HG03521 (cell line): Measurements from ENCODE around the gene PTPRF.

Experiments used
- ATAC-seq: cut with Tn5 transposase; IDR thresholded peaks from one replicate; pipeline ENCODE4 v1.9.1; 2021; ENCODE audit warnings: mild to moderate bottlenecking, moderate library complexity; ENCODE audit not compliant: unreplicated experiment

Gene PTPRF

DNA sequence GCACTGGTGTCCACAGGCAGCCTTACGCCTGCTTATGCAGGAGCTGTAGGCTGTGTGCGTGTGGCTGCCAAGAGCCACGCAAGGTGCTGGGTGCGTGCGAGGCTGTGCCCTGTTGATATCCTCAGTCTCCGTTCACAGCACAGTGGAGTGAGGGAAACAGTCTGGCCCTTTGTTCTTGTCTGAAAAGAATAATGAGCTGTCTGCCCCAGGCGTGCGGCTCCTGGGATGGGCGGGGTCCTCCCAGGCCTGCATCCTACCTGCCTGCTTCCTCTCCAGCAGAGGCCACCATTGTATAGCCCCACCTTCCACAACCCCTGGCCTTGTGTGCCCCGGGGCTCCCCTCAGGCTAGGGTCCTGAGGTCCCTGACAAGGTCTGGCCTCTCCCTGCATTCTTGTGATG, 72.3 kb downstream of the PTPRF start:
- ATAC-seq = no peak

DNA sequence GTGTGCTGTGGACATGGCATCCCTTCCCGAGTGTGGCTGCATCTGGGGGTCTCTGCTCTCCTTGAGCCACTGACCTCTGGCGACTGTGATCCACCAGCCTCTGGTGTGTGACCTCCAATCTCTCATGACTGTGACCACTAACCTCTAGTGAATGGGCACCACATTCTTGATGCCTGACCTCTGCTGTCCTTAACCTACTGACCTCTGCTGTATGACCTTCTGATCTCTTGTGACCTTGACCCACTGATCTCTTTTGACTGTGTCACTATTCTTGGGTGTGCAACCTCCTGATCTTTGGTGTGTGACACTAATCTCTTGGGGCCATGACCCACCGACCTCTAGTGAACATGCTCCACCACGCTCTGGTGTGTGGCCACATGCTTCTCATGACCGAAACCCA, 73.5 kb downstream of the PTPRF start:
- ATAC-seq = no peak

DNA sequence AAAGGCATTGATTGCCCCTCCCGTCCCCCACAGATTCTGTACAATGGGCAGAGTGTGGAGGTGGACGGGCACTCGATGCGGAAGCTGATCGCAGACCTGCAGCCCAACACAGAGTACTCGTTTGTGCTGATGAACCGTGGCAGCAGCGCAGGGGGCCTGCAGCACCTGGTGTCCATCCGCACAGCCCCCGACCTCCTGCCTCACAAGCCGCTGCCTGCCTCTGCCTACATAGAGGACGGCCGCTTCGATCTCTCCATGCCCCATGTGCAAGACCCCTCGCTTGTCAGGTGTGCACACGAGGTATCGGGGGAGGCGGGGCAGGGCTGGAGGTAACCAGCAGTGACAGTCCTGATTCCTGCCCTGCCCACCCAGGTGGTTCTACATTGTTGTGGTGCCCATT, 74.5 kb downstream of the PTPRF start:
- no peak for ATAC-seq

DNA sequence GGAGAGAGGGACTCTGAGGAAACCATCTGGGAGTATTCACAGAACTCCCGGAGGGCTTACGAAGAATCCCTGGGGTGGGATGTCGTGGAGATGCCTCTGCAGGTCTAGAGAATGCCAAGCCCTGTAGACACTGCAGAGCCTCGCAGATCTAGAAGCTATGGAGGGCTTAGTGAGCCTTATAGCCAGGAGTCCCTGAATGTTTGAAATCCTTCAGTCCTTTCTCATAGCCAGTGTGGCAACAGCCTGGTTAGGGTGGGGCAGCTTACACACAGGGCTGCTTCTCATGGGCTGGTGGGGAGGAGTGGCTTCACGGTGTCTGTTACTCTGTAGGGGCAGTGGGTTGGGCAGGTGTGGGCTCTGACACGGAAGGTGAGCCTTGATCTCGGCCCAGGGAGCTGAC, 75.1 kb downstream of the PTPRF start:
- no peak for ATAC-seq

DNA sequence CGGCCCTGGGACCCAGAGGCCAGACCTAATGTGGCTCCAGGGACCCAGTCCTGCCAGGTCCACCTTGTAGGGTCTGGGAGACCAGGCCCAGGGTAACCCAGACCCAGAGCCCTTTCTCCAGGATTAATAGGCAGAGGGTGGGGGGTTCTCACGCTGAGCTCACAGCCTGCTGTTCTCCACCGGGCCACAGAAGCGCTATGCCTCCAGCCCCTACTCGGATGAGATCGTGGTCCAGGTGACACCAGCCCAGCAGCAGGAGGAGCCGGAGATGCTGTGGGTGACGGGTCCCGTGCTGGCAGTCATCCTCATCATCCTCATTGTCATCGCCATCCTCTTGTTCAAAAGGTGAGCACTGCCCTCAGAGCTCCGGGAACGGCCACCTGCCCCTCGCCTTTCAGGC, 75.9 kb downstream of the PTPRF start:
- ATAC-seq = no peak

DNA sequence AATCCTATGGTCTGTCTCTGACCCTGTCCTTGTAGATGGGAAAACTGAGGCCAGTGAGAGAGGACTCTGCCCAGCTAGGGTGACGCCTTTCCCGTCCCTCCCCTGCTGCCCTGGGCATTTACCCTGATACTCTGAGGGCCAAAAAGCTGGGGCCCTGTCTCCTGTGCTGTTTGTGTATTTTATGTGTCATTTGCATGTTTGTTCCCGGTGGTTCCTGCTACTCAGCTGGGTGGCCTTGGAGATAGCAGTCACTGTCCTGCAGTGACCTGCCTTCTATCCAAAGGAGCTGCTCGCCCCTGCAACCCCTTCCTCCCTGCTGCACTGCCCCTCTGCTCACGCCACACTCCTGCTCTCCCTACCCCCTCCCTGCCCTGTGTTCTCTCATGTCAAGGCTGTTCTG, 78.1 kb downstream of the PTPRF start:
- ATAC-seq = no peak

DNA sequence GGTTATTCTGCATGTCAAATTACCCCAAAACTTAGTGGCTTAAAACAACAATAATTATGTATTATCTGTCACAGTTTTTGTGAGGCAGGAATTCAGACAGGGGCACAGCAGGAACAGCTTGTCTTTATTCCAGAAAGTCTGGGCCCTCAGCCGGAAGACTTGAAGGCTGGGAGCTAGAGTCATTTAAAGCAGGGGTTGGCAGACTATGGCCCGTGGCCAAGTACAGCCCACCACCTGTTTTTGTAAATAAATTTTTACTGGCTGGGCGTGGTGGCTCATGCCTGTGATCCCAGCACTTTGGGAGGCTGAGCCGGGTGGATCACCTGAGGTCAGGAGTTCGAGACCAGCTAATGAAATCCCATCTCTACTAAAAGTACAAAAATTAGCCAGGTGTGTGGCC, 79.7 kb downstream of the PTPRF start:
- no peak for ATAC-seq

DNA sequence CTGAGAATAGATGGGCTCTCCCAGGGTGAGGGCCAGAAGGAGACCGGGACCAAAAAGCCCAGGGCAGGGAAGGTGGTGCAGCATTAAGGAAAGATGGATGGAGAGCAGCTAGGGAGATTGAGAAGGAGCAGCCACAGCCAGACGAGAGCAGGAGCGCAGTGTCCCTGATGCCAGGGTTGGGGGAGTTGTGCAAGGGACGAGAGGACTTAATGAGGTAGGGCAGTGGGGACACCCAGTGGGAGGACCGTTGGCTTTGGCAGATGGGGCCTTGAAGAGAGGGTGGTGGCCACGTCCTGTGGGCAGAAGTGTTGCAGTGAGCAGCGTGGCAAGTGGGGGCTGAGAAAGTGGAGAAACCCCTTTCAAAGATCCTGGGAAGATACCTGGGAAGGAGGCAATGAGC, 81.3 kb downstream of the PTPRF start:
- ATAC-seq = no peak

DNA sequence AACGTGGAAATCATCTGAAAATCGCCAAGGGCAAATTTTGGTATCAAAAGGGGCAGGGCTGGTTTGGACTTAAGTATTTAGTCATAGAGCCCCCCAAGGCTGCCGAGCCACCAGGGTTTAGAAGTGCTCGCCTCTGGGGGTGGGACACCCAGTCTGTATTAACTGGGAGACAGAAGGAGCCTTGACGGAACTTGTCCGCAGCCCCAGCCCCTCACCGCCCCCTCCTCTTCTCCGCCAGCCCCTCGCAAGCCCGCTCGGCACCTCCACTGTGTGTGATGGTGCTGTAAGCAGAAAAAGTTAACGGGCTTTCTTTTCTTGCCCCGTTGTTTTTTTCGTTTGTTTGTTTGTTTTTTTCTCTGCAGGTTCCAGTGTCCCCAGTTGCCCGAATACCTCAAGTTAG, 81.7 kb downstream of the PTPRF start:
- no peak for ATAC-seq

DNA sequence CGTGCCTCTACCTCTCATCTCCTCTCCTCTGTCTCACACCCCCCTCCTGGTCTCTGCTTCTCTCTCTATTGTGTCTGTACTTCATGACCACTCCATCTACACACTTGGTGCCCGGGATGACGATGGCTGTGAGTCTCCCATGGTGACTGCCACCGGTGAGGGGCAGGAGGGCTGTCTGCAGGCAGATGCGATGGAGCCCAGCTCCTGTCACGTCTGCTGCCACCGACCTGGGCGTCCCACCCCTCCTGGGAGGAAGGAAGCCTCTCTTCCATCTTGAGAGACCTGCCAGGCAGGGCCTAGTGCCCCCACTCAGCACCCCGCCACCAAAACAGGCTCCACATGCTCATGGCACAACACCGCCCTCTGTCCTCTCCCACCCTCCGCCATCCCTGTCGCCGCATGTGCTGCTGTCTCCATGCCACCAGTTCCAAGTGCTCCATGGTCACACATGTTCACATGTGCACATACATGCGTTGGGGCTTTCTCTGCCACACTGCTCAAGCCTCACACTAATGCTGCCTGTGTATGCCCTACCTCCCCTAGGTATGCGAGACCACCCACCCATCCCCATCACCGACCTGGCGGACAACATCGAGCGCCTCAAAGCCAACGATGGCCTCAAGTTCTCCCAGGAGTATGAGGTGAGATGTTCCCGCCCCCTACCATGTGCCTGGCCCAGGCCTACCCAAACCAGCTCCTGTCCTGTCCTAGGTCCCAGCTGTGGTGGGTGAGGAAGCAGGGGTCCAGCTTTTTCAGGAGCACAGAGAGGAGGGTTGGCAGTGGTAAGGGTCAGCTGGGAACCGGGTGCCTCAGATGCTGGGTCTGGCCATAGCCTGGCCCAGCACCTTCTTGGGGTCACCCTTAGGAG, 82.6 kb downstream of the PTPRF start:
- ATAC-seq = no peak

DNA sequence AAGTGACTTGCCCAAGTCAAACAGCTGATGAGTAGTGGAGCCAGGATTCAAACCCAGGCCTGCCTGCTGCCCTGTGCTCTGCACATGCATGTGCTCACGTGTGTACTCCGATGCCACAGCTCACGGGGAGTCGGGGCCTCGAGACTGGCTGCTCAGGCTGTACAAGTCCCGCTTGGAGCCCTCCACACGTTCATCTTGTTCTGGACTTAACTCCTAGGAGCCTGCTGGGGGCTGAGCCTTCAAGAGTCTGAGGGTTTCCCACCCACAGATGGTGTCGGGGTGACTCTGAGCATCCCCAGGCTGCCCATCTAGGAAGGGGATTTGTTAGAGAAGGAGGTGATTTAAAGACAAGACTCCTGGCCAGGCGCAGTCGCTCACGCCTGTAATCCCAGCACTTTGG, 83.5 kb downstream of the PTPRF start:
- no peak for ATAC-seq

DNA sequence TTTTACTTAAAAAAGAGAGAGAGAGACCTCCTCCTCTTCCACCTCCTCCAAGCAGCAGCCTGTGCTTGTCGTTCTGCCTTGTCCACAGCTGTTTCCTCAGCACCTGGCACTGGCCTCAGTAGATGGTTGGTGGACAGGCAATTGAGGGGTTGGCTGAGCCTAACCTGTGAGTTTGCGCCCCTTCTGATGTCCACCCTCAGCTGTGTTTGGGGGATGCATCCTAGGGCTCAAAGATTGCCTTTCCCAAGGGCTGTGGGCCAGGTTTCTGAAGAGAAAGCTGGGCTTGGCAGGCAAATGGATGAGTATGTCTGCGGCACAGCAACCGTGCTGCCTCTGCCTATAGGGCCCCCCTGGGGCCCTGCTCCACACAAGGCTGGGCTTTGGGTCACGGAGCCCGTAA, 84.2 kb downstream of the PTPRF start:
- no peak for ATAC-seq

DNA sequence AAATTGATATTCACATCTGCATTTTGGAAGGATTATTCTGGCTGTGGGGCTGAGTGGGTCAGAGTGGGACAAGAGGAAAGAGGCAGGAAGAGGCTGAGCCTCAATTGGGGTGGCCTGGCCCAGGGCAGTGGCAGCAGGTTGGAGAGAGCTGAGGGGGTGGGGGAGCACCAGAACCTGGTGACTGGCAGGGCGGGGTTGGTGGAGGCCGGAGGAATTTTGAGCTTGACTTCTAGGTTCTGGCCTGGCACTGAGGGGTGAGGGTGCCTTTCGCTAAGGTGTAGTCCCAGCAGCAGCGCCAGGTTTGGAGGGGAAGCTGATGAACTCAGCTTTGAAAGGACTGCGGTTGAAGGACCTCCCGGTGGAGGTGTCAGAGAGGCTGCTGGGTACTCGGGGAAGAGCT, 85.7 kb downstream of the PTPRF start:
- ATAC-seq = no peak

DNA sequence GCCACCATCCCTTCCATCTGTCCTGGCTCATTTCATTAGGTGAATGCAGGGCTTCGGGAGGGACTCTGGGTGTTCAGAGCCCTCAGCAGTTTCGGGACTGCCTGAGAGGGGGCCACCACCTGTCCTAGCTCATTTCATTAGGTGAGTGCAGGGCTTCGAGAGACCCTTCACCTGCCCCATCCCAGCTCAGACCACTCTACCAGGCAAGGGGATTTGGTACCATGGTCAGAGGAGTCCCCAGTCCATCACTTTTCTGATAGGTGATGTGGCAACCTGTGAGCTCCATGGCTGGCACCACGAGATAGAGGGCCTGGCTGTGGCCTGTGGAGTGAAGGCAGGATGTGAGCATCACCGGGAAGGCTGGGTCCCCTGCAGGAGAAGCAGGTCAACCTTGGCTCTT, 86.3 kb downstream of the PTPRF start:
- ATAC-seq = no peak

DNA sequence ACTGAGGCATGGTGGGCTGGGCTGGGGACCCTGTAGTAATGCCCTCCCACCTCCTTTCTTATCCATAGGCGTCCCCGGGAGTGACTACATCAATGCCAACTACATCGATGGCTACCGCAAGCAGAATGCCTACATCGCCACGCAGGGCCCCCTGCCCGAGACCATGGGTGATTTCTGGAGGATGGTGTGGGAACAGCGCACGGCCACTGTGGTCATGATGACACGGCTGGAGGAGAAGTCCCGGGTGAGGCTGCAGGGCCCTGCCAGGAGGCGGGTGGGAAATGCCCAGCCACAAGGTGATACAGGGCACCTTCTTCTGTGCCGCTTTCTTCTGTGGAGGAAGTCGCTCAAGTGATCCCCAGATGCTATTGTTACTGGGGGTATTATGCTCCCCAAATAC, 87.0 kb downstream of the PTPRF start:
- ATAC-seq = no peak

DNA sequence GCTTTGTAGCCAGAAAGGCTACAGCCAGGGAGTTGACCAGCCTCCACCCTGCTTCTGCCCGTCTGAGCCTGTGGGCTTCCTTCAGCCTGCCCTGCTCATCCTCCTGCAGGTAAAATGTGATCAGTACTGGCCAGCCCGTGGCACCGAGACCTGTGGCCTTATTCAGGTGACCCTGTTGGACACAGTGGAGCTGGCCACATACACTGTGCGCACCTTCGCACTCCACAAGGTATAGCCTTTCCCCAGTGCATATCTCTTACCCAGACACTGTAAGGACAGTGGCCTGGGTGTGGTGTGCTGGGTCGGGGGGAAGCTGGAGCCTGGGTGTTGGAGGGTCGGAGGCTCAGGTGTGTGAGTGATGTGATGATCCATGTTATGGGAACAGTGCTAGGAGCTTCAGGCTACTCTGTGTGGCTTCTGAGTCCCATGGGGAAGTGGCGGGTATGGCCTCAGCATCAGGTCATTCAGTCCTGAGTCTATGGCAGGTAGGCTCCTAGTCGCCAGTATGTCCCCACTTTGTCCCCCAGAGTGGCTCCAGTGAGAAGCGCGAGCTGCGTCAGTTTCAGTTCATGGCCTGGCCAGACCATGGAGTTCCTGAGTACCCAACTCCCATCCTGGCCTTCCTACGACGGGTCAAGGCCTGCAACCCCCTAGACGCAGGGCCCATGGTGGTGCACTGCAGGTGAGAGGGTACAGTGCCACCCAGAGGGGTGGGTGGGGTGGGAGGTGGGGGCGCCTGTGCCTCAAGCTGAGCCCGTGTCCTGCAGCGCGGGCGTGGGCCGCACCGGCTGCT, 88.0 kb downstream of the PTPRF start:
- no peak for ATAC-seq

DNA sequence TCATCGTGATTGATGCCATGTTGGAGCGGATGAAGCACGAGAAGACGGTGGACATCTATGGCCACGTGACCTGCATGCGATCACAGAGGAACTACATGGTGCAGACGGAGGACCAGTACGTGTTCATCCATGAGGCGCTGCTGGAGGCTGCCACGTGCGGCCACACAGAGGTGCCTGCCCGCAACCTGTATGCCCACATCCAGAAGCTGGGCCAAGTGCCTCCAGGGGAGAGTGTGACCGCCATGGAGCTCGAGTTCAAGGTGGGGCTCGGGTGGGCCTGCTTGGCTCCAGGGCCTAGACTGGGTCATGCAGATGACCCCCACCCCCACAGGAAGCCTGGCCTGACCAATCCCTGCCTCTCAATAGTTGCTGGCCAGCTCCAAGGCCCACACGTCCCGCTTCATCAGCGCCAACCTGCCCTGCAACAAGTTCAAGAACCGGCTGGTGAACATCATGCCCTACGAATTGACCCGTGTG, 88.7 kb downstream of the PTPRF start:
- ATAC-seq = no peak

DNA sequence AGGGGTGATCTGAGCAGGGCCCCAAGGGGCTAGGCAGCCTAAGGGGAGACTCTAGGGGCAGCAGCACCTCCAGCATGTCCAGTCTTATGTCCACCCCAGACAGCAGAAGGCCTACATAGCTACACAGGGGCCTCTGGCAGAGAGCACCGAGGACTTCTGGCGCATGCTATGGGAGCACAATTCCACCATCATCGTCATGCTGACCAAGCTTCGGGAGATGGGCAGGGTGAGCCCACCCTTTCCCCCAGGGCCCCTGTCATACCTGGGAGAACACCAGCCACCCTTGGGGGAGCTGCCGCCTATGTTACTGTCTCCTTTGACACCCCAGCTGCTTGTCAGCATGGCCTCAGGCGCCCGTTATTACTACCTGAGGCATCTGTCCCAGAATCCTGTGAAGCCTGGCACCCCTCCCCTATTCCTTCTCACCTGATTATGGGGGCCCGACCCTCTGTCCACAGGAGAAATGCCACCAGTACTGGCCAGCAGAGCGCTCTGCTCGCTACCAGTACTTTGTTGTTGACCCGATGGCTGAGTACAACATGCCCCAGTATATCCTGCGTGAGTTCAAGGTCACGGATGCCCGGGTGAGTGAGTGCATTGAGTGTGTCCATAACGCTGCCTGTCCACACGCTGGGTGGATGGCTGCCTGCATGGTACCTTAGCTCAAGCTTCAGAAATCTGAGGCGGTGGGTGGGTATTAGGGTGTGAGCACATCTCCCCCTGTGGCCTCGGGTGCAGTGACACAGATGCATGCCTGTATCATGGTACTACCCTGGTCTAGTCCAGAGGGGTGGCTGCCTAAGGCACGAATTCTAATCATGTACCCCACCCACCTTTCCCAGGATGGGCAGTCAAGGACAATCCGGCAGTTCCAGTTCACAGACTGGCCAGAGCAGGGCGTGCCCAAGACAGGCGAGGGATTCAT, 89.6 kb downstream of the PTPRF start:
- no peak for ATAC-seq

DNA sequence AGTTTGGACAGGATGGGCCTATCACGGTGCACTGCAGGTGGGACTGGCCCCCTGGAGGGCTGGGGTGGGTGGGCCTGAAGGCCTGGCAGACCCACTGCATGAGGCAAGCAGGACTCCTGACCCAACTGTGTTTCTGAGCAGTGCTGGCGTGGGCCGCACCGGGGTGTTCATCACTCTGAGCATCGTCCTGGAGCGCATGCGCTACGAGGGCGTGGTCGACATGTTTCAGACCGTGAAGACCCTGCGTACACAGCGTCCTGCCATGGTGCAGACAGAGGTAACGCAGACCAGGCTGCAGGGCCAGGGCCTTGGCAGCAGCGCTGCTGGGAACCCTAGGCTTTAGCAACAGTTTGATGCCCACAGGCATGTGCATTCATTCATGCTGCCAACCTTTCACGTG, 90.3 kb downstream of the PTPRF start:
- ATAC-seq = no peak

DNA sequence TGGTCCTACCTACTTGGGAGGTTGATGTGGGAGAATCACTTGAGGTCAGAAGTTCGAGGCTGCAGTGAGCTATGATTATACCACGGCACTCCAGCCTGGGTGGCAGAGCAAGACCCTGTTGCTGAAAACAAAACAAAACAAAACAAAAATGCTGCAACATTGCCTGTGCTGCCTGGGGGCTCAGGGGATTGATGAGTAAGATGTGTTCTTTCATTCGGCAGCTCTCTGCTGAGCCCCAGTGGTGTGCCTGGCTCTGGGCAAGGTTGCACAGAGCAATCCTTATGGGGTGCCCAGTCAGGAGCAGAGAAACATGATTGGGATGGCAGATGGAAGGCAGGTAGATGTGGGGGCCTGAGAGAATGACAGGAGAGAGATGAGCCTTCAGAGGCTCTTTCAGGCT, 90.7 kb downstream of the PTPRF start:
- ATAC-seq = no peak

DNA sequence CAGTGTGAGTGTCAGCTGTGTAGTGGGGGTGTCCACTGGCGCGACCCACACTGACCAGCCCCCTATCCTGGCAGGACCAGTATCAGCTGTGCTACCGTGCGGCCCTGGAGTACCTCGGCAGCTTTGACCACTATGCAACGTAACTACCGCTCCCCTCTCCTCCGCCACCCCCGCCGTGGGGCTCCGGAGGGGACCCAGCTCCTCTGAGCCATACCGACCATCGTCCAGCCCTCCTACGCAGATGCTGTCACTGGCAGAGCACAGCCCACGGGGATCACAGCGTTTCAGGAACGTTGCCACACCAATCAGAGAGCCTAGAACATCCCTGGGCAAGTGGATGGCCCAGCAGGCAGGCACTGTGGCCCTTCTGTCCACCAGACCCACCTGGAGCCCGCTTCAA, 91.2 kb downstream of the PTPRF start:
- ATAC-seq = no peak
